GM23338 (cell line): ENCODE data around the gene EEPD1. TPM values are rescaled to one million over a fixed set of nuclear protein-coding genes. Genes with fewer than 3 reads are reported as not detected.

Experiments
- ATAC-seq: fragments of 200-7000 bp; cut with Tn5 transposase; 3 replicates; pipeline ENCODE4 v1.9.1; 2020
- DNase-seq: peaks from one replicate; pipeline ENCODE4 v3.0.0-alpha.2; 2015; ENCODE audit warnings: low spot score
- H2AFZ ChIP-seq: fragments of 200-600 bp; sonication (generic); 2 replicates; pipeline ENCODE4 v1.8.0; 2016; ENCODE audit warnings: antibody characterized with exemption, mild to moderate bottlenecking, moderate library complexity
- H3F3A ChIP-seq: fragments of 200-600 bp; sonication (generic); replicated peaks from 2 replicates; pipeline ENCODE4 v1.8.0; 2017; ENCODE audit warnings: antibody characterized with exemption, mixed run types, low read depth
- H3K27ac ChIP-seq: fragments of 200-600 bp; sonication (generic); 2 replicates; pipeline ENCODE4 v1.6.1; 2016; ENCODE audit warnings: low read depth
- H3K27me3 ChIP-seq: fragments of 200-600 bp; sonication (generic); 2 replicates; pipeline ENCODE4 v1.8.0; 2016; ENCODE audit warnings: mild to moderate bottlenecking, mixed run types, moderate library complexity; ENCODE audit not compliant: insufficient read depth
- H3K36me3 ChIP-seq: fragments of 200-600 bp; sonication (generic); 2 replicates; pipeline ENCODE4 v1.8.0; 2016; ENCODE audit warnings: mild to moderate bottlenecking; ENCODE audit not compliant: insufficient read depth
- H3K4me1 ChIP-seq: fragments of 200-600 bp; sonication (generic); 2 replicates; pipeline ENCODE4 v1.8.0; 2016; ENCODE audit warnings: mild to moderate bottlenecking, moderate library complexity; ENCODE audit not compliant: insufficient read depth
- H3K4me2 ChIP-seq: fragments of 200-600 bp; sonication (generic); 2 replicates; pipeline ENCODE4 v1.7.1; 2017; ENCODE audit warnings: mixed run types
- H3K4me3 ChIP-seq: fragments of 200-600 bp; sonication (generic); 2 replicates; pipeline ENCODE4 v1.6.1; 2016; ENCODE audit warnings: mixed run types
- H3K79me2 ChIP-seq: fragments of 200-600 bp; sonication (generic); replicated peaks from 2 replicates; pipeline ENCODE4 v1.8.0; 2017; ENCODE audit warnings: mild to moderate bottlenecking; ENCODE audit not compliant: insufficient read depth
- H3K9me2 ChIP-seq: fragments of 200-600 bp; sonication (generic); 2 replicates; pipeline ENCODE4 v1.8.0; 2017; ENCODE audit not compliant: insufficient read depth
- H4K20me1 ChIP-seq: fragments of 200-600 bp; sonication (generic); replicated peaks from 2 replicates; pipeline ENCODE4 v1.8.0; 2017; ENCODE audit warnings: mild to moderate bottlenecking; ENCODE audit not compliant: insufficient read depth
- H3K27ac Mint-ChIP-seq: 2 replicates; pipeline ENCODE4 v1.8.0; 2020; ENCODE audit warnings: inconsistent platforms, mild to moderate bottlenecking, moderate library complexity, mixed read lengths
- H3K27me3 Mint-ChIP-seq: 3 replicates; pipeline ENCODE4 v1.8.0; 2022; ENCODE audit warnings: low read depth, mild to moderate bottlenecking, moderate library complexity, mixed read lengths, inconsistent platforms; ENCODE audit not compliant: insufficient read depth, poor library complexity
- H3K36me3 Mint-ChIP-seq: 3 replicates; pipeline ENCODE4 v1.8.0; 2021; ENCODE audit warnings: low read depth, mild to moderate bottlenecking, inconsistent platforms, moderate library complexity, mixed read lengths
- H3K4me1 Mint-ChIP-seq: 3 replicates; pipeline ENCODE4 v1.8.0; 2020; ENCODE audit warnings: mild to moderate bottlenecking, inconsistent platforms, mixed read lengths
- H3K4me3 Mint-ChIP-seq: 3 replicates; pipeline ENCODE4 v1.8.0; 2021; ENCODE audit warnings: moderate library complexity, mild to moderate bottlenecking, inconsistent platforms, mixed read lengths
- H3K9me3 Mint-ChIP-seq: 3 replicates; pipeline ENCODE4 v1.8.0; 2020; ENCODE audit warnings: moderate library complexity, mild to moderate bottlenecking, inconsistent platforms, mixed read lengths
- CREB1 ChIP-seq: fragments of 250-450 bp; sonication (Bioruptor Pico); IDR thresholded peaks from 2 replicates; pipeline ENCODE4 v1.5.0; 2020; ENCODE audit warnings: low read depth, mild to moderate bottlenecking, moderate library complexity
- EZH2 ChIP-seq: fragments of 200-600 bp; sonication (generic); IDR thresholded peaks from one replicate; pipeline ENCODE4 v1.8.0; 2017; ENCODE audit warnings: antibody characterized with exemption, mild to moderate bottlenecking, low read depth; ENCODE audit not compliant: unreplicated experiment
- EZH2phosphoT487 ChIP-seq: fragments of 200-600 bp; sonication (generic); IDR thresholded peaks from one replicate; pipeline ENCODE4 v1.8.1; 2018; ENCODE audit warnings: antibody characterized with exemption; ENCODE audit not compliant: unreplicated experiment
- JUNB ChIP-seq: IDR thresholded peaks from one replicate; pipeline ENCODE4 v1.6.1; 2016; ENCODE audit warnings: antibody characterized with exemption; ENCODE audit not compliant: unreplicated experiment
- POLR2AphosphoS5 ChIP-seq: IDR thresholded peaks from 2 replicates; pipeline ENCODE4 v1.6.1; 2016; ENCODE audit warnings: antibody characterized with exemption, low read depth
- ZNF331 ChIP-seq: fragments of 250-450 bp; sonication (Bioruptor Pico); IDR thresholded peaks from 2 replicates; pipeline ENCODE4 v1.5.0; 2020; ENCODE audit warnings: low read depth, mild to moderate bottlenecking, moderate library complexity
- polyA plus RNA-seq: library from polyadenylated mRNA; unstranded; fragments of >200 nt; fragmentation: Nextera tagmentation; extraction: Ambion mirVana; gene quantifications from 2 replicates; pipeline ENCODE4 v1.2.1, GENCODE V29; 2016
- total RNA-seq: library from RNA; depleted of rRNA; stranded (reverse); fragments of >200 nt; shearing (Covaris generic); gene quantifications from 2 replicates; pipeline ENCODE4 v1.2.3, GENCODE V29; 2014
- TF ChIP-seq, protein P1 (sequence below), 2 experiments: fragments of 200-600 bp in 1 of 2; sonication (generic) in 1 of 2; conservative IDR thresholded peaks; 2 replicates each; pipeline versions ENCODE4 v1.5.1 to v1.6.1; 2016 to 2017; ENCODE audit warnings: antibody characterized with exemption in 2 of 2, low read depth in 2 of 2, mild to moderate bottlenecking in 2 of 2, moderate library complexity in 1 of 2
- TF ChIP-seq, protein P2 (sequence below): fragments of 250-450 bp; sonication (Bioruptor Pico); IDR thresholded peaks from 2 replicates; pipeline ENCODE4 v1.5.0; 2020; ENCODE audit warnings: mild to moderate bottlenecking, moderate library complexity
- TF ChIP-seq, protein P3 (sequence below): IDR thresholded peaks from one replicate; pipeline ENCODE4 v1.6.1; 2018; ENCODE audit warnings: antibody characterized with exemption; ENCODE audit not compliant: unreplicated experiment

EEPD1 gene
- total and polyA plus RNA-seq, 2 experiments from 2014 or later: 4.1 to 17.1 TPM

DNA sequence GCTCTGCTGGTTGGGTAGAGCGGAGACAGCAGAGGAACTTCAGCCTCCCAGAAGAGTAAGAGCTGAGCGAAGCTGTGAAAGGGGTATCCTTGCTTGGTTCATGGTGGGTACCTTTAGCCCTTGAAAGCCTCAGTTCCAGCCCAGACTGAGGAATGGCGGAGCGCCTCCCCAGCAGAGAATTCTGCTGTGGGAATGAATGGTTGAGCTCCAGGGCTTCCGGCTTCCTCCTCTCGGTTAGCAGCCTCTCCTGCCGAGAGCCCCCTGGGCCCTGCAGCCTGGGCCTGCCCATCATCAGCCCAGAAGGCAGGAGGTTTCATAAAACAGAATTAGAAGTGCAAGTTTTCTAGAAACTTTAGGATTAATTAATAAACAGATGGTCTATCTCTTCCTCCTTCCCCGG is 156.7 kb downstream of the EEPD1 start:
- ATAC-seq (peak; percentile 17; the same call in 2 of the 3 replicates), DNase-seq (no peak)
- Histone ChIP-seq H3F3A (no peaks in the 10 kb centered on the region), H3K79me2 (no peaks in the 10 kb centered on the region), H3K9me2 (no peaks in the 10 kb centered on the region), H3K4me3 (no peak overlapping the region), H3K4me2 (no peak overlapping the region), H2AFZ (0 out of 2 replicates have a peak overlapping the region, but pooled peaks have one; percentile 28), H3K27me3 (no peaks in the 10 kb centered on the region), H4K20me1 (no peaks in the 10 kb centered on the region), H3K27ac (no peak overlapping the region), H3K4me1 (no peaks in the 10 kb centered on the region), H3K36me3 (no peaks in the 10 kb centered on the region)
- no peak overlapping the region for H3K27ac Mint-ChIP-seq
- no peak for TF ChIP-seq JUNB
- no peak for TF ChIP-seq POLR2AphosphoS5
- TF ChIP-seq EZH2phosphoT487: no peak
- TF ChIP-seq ZNF331 (CRISPR knock-in tag): no peak
- no peak for TF ChIP-seq CREB1
- TF ChIP-seq, protein P1, sequence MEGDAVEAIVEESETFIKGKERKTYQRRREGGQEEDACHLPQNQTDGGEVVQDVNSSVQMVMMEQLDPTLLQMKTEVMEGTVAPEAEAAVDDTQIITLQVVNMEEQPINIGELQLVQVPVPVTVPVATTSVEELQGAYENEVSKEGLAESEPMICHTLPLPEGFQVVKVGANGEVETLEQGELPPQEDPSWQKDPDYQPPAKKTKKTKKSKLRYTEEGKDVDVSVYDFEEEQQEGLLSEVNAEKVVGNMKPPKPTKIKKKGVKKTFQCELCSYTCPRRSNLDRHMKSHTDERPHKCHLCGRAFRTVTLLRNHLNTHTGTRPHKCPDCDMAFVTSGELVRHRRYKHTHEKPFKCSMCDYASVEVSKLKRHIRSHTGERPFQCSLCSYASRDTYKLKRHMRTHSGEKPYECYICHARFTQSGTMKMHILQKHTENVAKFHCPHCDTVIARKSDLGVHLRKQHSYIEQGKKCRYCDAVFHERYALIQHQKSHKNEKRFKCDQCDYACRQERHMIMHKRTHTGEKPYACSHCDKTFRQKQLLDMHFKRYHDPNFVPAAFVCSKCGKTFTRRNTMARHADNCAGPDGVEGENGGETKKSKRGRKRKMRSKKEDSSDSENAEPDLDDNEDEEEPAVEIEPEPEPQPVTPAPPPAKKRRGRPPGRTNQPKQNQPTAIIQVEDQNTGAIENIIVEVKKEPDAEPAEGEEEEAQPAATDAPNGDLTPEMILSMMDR (conservative IDR thresholded peaks at IDR 0.05; ENCODE audit: low read depth in 2 of 2): no peak
- no peak for TF ChIP-seq EZH2
- TF ChIP-seq, protein P2, sequence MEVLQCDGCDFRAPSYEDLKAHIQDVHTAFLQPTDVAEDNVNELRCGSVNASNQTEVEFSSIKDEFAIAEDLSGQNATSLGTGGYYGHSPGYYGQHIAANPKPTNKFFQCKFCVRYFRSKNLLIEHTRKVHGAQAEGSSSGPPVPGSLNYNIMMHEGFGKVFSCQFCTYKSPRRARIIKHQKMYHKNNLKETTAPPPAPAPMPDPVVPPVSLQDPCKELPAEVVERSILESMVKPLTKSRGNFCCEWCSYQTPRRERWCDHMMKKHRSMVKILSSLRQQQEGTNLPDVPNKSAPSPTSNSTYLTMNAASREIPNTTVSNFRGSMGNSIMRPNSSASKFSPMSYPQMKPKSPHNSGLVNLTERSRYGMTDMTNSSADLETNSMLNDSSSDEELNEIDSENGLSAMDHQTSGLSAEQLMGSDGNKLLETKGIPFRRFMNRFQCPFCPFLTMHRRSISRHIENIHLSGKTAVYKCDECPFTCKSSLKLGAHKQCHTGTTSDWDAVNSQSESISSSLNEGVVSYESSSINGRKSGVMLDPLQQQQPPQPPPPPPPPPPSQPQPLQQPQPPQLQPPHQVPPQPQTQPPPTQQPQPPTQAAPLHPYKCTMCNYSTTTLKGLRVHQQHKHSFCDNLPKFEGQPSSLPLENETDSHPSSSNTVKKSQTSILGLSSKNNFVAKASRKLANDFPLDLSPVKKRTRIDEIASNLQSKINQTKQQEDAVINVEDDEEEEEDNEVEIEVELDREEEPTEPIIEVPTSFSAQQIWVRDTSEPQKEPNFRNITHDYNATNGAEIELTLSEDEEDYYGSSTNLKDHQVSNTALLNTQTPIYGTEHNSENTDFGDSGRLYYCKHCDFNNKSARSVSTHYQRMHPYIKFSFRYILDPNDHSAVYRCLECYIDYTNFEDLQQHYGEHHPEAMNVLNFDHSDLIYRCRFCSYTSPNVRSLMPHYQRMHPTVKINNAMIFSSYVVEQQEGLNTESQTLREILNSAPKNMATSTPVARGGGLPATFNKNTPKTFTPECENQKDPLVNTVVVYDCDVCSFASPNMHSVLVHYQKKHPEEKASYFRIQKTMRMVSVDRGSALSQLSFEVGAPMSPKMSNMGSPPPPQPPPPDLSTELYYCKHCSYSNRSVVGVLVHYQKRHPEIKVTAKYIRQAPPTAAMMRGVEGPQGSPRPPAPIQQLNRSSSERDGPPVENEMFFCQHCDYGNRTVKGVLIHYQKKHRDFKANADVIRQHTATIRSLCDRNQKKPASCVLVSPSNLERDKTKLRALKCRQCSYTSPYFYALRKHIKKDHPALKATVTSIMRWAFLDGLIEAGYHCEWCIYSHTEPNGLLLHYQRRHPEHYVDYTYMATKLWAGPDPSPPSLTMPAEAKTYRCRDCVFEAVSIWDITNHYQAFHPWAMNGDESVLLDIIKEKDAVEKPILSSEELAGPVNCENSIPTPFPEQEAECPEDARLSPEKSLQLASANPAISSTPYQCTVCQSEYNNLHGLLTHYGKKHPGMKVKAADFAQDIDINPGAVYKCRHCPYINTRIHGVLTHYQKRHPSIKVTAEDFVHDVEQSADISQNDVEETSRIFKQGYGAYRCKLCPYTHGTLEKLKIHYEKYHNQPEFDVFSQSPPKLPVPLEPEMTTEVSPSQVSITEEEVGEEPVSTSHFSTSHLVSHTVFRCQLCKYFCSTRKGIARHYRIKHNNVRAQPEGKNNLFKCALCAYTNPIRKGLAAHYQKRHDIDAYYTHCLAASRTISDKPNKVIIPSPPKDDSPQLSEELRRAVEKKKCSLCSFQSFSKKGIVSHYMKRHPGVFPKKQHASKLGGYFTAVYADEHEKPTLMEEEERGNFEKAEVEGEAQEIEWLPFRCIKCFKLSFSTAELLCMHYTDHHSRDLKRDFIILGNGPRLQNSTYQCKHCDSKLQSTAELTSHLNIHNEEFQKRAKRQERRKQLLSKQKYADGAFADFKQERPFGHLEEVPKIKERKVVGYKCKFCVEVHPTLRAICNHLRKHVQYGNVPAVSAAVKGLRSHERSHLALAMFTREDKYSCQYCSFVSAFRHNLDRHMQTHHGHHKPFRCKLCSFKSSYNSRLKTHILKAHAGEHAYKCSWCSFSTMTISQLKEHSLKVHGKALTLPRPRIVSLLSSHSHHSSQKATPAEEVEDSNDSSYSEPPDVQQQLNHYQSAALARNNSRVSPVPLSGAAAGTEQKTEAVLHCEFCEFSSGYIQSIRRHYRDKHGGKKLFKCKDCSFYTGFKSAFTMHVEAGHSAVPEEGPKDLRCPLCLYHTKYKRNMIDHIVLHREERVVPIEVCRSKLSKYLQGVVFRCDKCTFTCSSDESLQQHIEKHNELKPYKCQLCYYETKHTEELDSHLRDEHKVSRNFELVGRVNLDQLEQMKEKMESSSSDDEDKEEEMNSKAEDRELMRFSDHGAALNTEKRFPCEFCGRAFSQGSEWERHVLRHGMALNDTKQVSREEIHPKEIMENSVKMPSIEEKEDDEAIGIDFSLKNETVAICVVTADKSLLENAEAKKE: no peak
- TF ChIP-seq, protein P3, sequence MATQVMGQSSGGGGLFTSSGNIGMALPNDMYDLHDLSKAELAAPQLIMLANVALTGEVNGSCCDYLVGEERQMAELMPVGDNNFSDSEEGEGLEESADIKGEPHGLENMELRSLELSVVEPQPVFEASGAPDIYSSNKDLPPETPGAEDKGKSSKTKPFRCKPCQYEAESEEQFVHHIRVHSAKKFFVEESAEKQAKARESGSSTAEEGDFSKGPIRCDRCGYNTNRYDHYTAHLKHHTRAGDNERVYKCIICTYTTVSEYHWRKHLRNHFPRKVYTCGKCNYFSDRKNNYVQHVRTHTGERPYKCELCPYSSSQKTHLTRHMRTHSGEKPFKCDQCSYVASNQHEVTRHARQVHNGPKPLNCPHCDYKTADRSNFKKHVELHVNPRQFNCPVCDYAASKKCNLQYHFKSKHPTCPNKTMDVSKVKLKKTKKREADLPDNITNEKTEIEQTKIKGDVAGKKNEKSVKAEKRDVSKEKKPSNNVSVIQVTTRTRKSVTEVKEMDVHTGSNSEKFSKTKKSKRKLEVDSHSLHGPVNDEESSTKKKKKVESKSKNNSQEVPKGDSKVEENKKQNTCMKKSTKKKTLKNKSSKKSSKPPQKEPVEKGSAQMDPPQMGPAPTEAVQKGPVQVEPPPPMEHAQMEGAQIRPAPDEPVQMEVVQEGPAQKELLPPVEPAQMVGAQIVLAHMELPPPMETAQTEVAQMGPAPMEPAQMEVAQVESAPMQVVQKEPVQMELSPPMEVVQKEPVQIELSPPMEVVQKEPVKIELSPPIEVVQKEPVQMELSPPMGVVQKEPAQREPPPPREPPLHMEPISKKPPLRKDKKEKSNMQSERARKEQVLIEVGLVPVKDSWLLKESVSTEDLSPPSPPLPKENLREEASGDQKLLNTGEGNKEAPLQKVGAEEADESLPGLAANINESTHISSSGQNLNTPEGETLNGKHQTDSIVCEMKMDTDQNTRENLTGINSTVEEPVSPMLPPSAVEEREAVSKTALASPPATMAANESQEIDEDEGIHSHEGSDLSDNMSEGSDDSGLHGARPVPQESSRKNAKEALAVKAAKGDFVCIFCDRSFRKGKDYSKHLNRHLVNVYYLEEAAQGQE: no peak
- peaks cover 10% of the 10 kb centered on the region for H3K27me3 Mint-ChIP-seq
- H3K36me3 Mint-ChIP-seq: no peaks in the 10 kb centered on the region; the same call in 2 of the 3 replicates
- no peak overlapping the region for H3K4me3 Mint-ChIP-seq
- peaks cover 5% of the 10 kb centered on the region for H3K4me1 Mint-ChIP-seq
- no peaks in the 10 kb centered on the region for H3K9me3 Mint-ChIP-seq
